HCT116 (cell line): Measurements from ENCODE around the gene MME. TPM values are rescaled to one million over a fixed set of nuclear protein-coding genes. Genes with fewer than 3 reads are reported as not detected.

Source experiments
- ATAC-seq: fragments of 200-7000 bp; cut with Tn5 transposase; 2 replicates; pipeline ENCODE4 v1.9.1; 2020; ENCODE audit warnings: mild to moderate bottlenecking, moderate library complexity
- BruUV-seq: library from RNA; stranded (reverse); fragments of 400-500 nt; replicated peaks from 2 replicates; lab custom pipeline; 2021; lab: Mats Ljungman, UMichigan
- CTCF ChIA-PET: fragments of 300-600 bp; sonication (Branson Sonifier 250); formaldehyde crosslinking; loops from one replicate; lab custom pipeline; 2021; ENCODE audit warnings: antibody characterized with exemption; lab: Charles Lee
- POLR2A ChIA-PET: fragments of 300-600, 350-600 bp; sonication (Branson Sonifier 250); formaldehyde crosslinking; loops from one replicate; lab custom pipeline; 2021; ENCODE audit warnings: antibody characterized with exemption; lab: Charles Lee
- RAD21 ChIA-PET, 2 experiments: fragments of 300-600 bp; sonication (Branson Sonifier 250); formaldehyde crosslinking; loops; one replicate each; lab custom pipeline; 2023; ENCODE audit warnings: low total read pairs in 2 of 2; ENCODE audit not compliant: uncharacterized antibody in 2 of 2, unreplicated experiment in 2 of 2, low non-redundant PET in 1 of 2; lab: Charles Lee
- DNase-seq: peaks from one replicate; pipeline ENCODE4 v3.0.0-alpha.2; 2010; ENCODE audit warnings: low read depth, low spot score
- H2AFZ ChIP-seq: fragments of 200-600 bp; shearing (Covaris generic), sonication (generic); 2 replicates; pipeline ENCODE4 v1.6.1; 2017; ENCODE audit warnings: low read depth, mixed run types, mixed read lengths, antibody characterized with exemption, low read length; ENCODE audit not compliant: poor library complexity, severe bottlenecking
- H3K27ac ChIP-seq: 2 replicates; pipeline ENCODE4 v1.5.1; 2012; ENCODE audit warnings: low read depth, low read length
- H3K27me3 ChIP-seq: fragments of 200-600 bp; sonication (generic); 2 replicates; pipeline ENCODE4 v1.6.1; 2016; ENCODE audit warnings: mixed run types, low read length, mixed read lengths; ENCODE audit not compliant: insufficient read depth
- H3K36me3 ChIP-seq, 2 experiments: fragments of 200-500 bp in 1 of 2; fragments of 200-600 bp in 1 of 2; sonication (Bioruptor generic) in 1 of 2; sonication (generic) in 1 of 2; 2 replicates each; pipeline versions ENCODE4 v1.5.1 to v1.6.1; 2014 to 2016; ENCODE audit warnings: low read length in 2 of 2, inconsistent platforms in 1 of 2, mixed read lengths in 1 of 2, mixed run types in 1 of 2; ENCODE audit not compliant: insufficient read depth in 2 of 2, control insufficient read depth in 1 of 2
- H3K4me1 ChIP-seq, 2 experiments: fragments of 200-600 bp in 1 of 2; sonication (generic) in 1 of 2; 2 replicates each; pipeline versions ENCODE4 v1.5.1 to v1.6.1; 2012 to 2017; ENCODE audit warnings: low read length in 2 of 2, inconsistent platforms in 1 of 2, mild to moderate bottlenecking in 1 of 2, mixed read lengths in 1 of 2, mixed run types in 1 of 2, moderate library complexity in 1 of 2; ENCODE audit not compliant: insufficient read depth in 2 of 2, control insufficient read depth in 1 of 2
- H3K4me2 ChIP-seq: fragments of 200-600 bp; sonication (generic); 2 replicates; pipeline ENCODE4 v1.6.1; 2017; ENCODE audit warnings: mixed run types, low read length, mixed read lengths
- H3K4me3 ChIP-seq, 2 experiments: fragments of 200-600 bp in 1 of 2; sonication (generic) in 1 of 2; replicated peaks in 1 of 2; 2 replicates each; pipeline ENCODE4 v1.5.1; 2011 to 2016; ENCODE audit warnings: low read length in 2 of 2, control low read depth in 1 of 2, low read depth in 1 of 2, mild to moderate bottlenecking in 1 of 2, mixed read lengths in 1 of 2, mixed run types in 1 of 2
- H3K79me2 ChIP-seq: fragments of 200-600 bp; sonication (generic); 2 replicates; pipeline ENCODE4 v1.6.1; 2017; ENCODE audit warnings: mild to moderate bottlenecking, mixed run types, low read length, moderate library complexity, mixed read lengths; ENCODE audit not compliant: insufficient read depth
- H3K9ac ChIP-seq: fragments of 200-600 bp; sonication (generic); 2 replicates; pipeline ENCODE4 v1.6.1; 2016; ENCODE audit warnings: low read length, mixed read lengths
- H3K9me2 ChIP-seq: fragments of 200-600 bp; sonication (generic), shearing (Covaris generic); 2 replicates; pipeline ENCODE4 v1.6.1; 2017; ENCODE audit warnings: mixed run types, mild to moderate bottlenecking, moderate library complexity; ENCODE audit not compliant: insufficient read depth
- H3K9me3 ChIP-seq, 2 experiments: fragments of 200-500 bp in 1 of 2; fragments of 200-600 bp in 1 of 2; sonication (Bioruptor generic) in 1 of 2; sonication (generic) in 1 of 2; 2 replicates each; pipeline ENCODE4 v1.6.1; 2014 to 2017; ENCODE audit warnings: low read length in 2 of 2, mixed read lengths in 2 of 2, inconsistent platforms in 1 of 2, low read depth in 1 of 2, mild to moderate bottlenecking in 1 of 2, mixed run types in 1 of 2, moderate library complexity in 1 of 2; ENCODE audit not compliant: control insufficient read depth in 1 of 2, insufficient read depth in 1 of 2
- H4K20me1 ChIP-seq: fragments of 200-600 bp; sonication (generic), shearing (Covaris generic); 2 replicates; pipeline ENCODE4 v1.6.1; 2017; ENCODE audit warnings: mixed run types, mild to moderate bottlenecking, moderate library complexity; ENCODE audit not compliant: insufficient read depth
- ATF3 ChIP-seq: IDR thresholded peaks from 2 replicates; pipeline ENCODE4 v1.6.1; 2012
- CBX3 ChIP-seq: IDR thresholded peaks from 2 replicates; pipeline ENCODE4 v1.6.1; 2012; ENCODE audit warnings: low read depth
- CTCF ChIP-seq, 3 experiments: fragments of 200-600 bp in 1 of 3; sonication (generic) in 1 of 3; IDR thresholded peaks in 2 of 3; conservative IDR thresholded peaks in 1 of 3; 2 replicates each; pipeline ENCODE4 v1.5.1; 2012 to 2017; ENCODE audit warnings: low read depth in 2 of 3, low read length in 2 of 3, antibody characterized with exemption in 1 of 3, borderline replicate concordance in 1 of 3, control low read depth in 1 of 3, mild to moderate bottlenecking in 1 of 3, mixed read lengths in 1 of 3, mixed run types in 1 of 3, moderate library complexity in 1 of 3; ENCODE audit not compliant: insufficient read depth in 1 of 3
- ELF1 ChIP-seq: IDR thresholded peaks from 2 replicates; pipeline ENCODE4 v1.6.1; 2012; ENCODE audit warnings: low read depth, borderline replicate concordance
- FOSL1 ChIP-seq: IDR thresholded peaks from 2 replicates; pipeline ENCODE4 v1.6.1; 2012; ENCODE audit warnings: low read depth
- REST ChIP-seq: IDR thresholded peaks from 2 replicates; pipeline ENCODE4 v1.6.1; 2012; ENCODE audit warnings: low read depth
- SP1 ChIP-seq: IDR thresholded peaks from 2 replicates; pipeline ENCODE4 v1.6.1; 2012; ENCODE audit warnings: low read depth
- SRF ChIP-seq: IDR thresholded peaks from 2 replicates; pipeline ENCODE4 v1.6.1; 2012; ENCODE audit warnings: low read depth
- TCF7L2 ChIP-seq: IDR thresholded peaks from 2 replicates; pipeline ENCODE4 v1.7.0; 2011; ENCODE audit warnings: borderline replicate concordance, inconsistent platforms; ENCODE audit not compliant: insufficient read depth, insufficient read length; ENCODE audit errors: extremely low read depth
- YY1 ChIP-seq: IDR thresholded peaks from 2 replicates; pipeline ENCODE4 v1.6.1; 2011; ENCODE audit warnings: low read length, low read depth, moderate library complexity, mild to moderate bottlenecking; ENCODE audit not compliant: insufficient replicate concordance; ENCODE audit errors: extremely low read depth
- ZFX ChIP-seq: fragments of 450-650 bp; IDR thresholded peaks from 2 replicates; pipeline ENCODE4 v1.6.1; 2017
- ZNF274 ChIP-seq: fragments of 200-500 bp; sonication (Bioruptor generic); IDR thresholded peaks from 2 replicates; pipeline ENCODE4 v1.6.1; 2014; ENCODE audit warnings: mild to moderate bottlenecking, low read depth, low read length, inconsistent platforms
- intact Hi-C: fragments of 100-400 bp; cut with micrococcal nuclease; formaldehyde crosslinking; loops from 2 replicates; pipeline ENCODE4 v1.10.0; 2022
- total RNA-seq: library from RNA; stranded (reverse); gene quantifications from one replicate; pipeline ENCODE4 v1.2.1, GENCODE V29; 2021; ENCODE audit not compliant: unreplicated experiment

Gene MME
- total RNA-seq, 1 experiment from 2014 or later = 0.34 TPM

GRCh38 chr3:155078711-155079467, 1.2 kb upstream of the MME start:
- no peaks in the 10 kb centered on the region for H3K36me3 ChIP-seq
- no peak overlapping the region for H3K27ac ChIP-seq
- CTCF ChIA-PET = no interaction called here
- H3K4me1 ChIP-seq = no peaks in the 10 kb centered on the region
- no peak overlapping the region for H3K4me3 ChIP-seq
- ATAC-seq (no peak), DNase-seq (no peak)
- no TSS peak for BruUV-seq
- RAD21 ChIA-PET = interaction anchor here in 1 of 2 experiments (0.6 kb wide), 1 partner anchor 13 kb away, joined by 4 read pairs; no protein-coding TSS in a partner anchor
- intact Hi-C loops = no loop called here
- no peak overlapping the region for H3K4me2 ChIP-seq
- H3K9me2 ChIP-seq = no peaks in the 10 kb centered on the region
- H3K9me3 ChIP-seq = no peaks in the 10 kb centered on the region
- H3K27me3 ChIP-seq = no peaks in the 10 kb centered on the region
- H3K79me2 ChIP-seq = no peaks in the 10 kb centered on the region
- POLR2A ChIA-PET = no interaction called here
- TF ChIP-seq REST (no peak), YY1 (no peak), CBX3 (no peak), ZNF274 (no peak), SRF (no peak), CTCF (IDR thresholded peaks at IDR 0.05 in 2 of 3, conservative IDR thresholded peaks at IDR 0.05 in 1 of 3; ENCODE audit: borderline replicate concordance in 1 of 3, insufficient read depth in 1 of 3, low read depth in 2 of 3, low read length in 2 of 3) (no peak), SP1 (no peak), TCF7L2 (no peak), ATF3 (no peak), ZFX (no peak), ELF1 (no peak), FOSL1 (no peak)
- no peaks in the 10 kb centered on the region for H4K20me1 ChIP-seq
- no peak overlapping the region for H2AFZ ChIP-seq
- H3K9ac ChIP-seq = no peak overlapping the region
